ENCODE measurements around the gene EVPL.

DNA sequence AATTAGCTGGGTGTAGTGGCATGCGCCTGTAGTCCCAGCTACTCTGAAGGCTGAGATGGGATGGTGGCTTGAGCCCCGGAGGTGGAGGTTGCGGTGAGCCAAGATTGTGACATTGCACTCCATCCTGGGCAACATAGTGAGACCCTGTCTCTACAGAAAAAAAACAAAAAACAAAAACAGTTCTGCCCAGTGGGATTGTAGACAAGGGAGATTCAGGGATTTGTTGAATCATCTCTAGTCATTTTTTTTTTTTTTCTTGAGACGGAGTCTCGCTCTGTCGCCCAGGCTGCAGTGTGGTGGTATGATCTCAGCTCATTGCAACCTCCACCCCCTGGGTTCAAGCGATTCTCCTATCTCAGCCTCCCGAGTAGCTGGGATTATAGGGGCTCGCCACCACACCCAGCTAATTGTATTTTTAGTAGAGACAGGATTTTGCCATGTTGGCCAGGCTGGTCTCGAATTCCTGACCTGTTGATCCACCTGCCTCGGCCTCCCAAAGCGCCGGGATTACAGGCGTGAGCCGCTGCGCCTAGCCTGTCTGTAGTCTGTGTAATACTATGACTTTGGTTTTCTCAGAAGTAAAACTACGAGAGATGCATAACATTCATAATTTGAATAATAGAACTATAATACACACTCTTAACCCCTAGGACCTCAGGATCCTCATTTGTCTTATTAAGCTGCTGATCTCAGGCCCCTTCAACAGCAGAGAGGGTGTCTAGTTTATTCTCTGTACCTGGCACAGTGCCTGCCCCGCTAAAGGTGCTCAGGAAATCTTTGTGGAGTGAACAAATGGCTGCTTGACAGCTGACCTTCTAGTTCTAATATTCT, 46.7 kb downstream of the EVPL start:
- TF ChIP-seq ZNF274 (IDR thresholded peaks at IDR 0.05; ENCODE audit: low read depth, low read length) (no peak), EGR1 (IDR thresholded peaks at IDR 0.05; ENCODE audit: low read depth) (no peak), POLR2A (IDR thresholded peaks at IDR 0.05; ENCODE audit: borderline replicate concordance, extremely low read depth, insufficient read depth, insufficient read length) (no peak), SIN3A (IDR thresholded peaks at IDR 0.05; ENCODE audit: low read depth) (no peak), EZH2 (IDR thresholded peaks at IDR 0.05) (no peak), ELF1 (IDR thresholded peaks at IDR 0.05; ENCODE audit: borderline replicate concordance, low read depth) (no peak), SRF (IDR thresholded peaks at IDR 0.05; ENCODE audit: low read depth) (no peak)
- TF ChIP-seq, protein P1, sequence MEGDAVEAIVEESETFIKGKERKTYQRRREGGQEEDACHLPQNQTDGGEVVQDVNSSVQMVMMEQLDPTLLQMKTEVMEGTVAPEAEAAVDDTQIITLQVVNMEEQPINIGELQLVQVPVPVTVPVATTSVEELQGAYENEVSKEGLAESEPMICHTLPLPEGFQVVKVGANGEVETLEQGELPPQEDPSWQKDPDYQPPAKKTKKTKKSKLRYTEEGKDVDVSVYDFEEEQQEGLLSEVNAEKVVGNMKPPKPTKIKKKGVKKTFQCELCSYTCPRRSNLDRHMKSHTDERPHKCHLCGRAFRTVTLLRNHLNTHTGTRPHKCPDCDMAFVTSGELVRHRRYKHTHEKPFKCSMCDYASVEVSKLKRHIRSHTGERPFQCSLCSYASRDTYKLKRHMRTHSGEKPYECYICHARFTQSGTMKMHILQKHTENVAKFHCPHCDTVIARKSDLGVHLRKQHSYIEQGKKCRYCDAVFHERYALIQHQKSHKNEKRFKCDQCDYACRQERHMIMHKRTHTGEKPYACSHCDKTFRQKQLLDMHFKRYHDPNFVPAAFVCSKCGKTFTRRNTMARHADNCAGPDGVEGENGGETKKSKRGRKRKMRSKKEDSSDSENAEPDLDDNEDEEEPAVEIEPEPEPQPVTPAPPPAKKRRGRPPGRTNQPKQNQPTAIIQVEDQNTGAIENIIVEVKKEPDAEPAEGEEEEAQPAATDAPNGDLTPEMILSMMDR (IDR thresholded peaks at IDR 0.05 in 2 of 3, conservative IDR thresholded peaks at IDR 0.05 in 1 of 3; ENCODE audit: borderline replicate concordance in 1 of 3, insufficient read depth in 1 of 3, low read depth in 2 of 3, low read length in 2 of 3): no peak
- TF ChIP-seq, protein P2, sequence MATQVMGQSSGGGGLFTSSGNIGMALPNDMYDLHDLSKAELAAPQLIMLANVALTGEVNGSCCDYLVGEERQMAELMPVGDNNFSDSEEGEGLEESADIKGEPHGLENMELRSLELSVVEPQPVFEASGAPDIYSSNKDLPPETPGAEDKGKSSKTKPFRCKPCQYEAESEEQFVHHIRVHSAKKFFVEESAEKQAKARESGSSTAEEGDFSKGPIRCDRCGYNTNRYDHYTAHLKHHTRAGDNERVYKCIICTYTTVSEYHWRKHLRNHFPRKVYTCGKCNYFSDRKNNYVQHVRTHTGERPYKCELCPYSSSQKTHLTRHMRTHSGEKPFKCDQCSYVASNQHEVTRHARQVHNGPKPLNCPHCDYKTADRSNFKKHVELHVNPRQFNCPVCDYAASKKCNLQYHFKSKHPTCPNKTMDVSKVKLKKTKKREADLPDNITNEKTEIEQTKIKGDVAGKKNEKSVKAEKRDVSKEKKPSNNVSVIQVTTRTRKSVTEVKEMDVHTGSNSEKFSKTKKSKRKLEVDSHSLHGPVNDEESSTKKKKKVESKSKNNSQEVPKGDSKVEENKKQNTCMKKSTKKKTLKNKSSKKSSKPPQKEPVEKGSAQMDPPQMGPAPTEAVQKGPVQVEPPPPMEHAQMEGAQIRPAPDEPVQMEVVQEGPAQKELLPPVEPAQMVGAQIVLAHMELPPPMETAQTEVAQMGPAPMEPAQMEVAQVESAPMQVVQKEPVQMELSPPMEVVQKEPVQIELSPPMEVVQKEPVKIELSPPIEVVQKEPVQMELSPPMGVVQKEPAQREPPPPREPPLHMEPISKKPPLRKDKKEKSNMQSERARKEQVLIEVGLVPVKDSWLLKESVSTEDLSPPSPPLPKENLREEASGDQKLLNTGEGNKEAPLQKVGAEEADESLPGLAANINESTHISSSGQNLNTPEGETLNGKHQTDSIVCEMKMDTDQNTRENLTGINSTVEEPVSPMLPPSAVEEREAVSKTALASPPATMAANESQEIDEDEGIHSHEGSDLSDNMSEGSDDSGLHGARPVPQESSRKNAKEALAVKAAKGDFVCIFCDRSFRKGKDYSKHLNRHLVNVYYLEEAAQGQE (IDR thresholded peaks at IDR 0.05; ENCODE audit: low read depth): no peak
